Activated CD4-positive, alpha-beta T cell treated with anti-CD3 and anti-CD28 coated beads for 4 hours (primary cell): ENCODE measurements around the gene LRMDA.
"Not testable (repeated sequence)": the region's sequence is repeated elsewhere in the genome, so short reads cannot be mapped to it uniquely, and the experiment has no call there.

ENCODE experiments used
- DNase-seq, 2 donors: peaks; one replicate each; pipeline ENCODE4 v3.0.0-alpha.2; 2020

LRMDA gene

GRCh38 chr10:75761289-75761688 lies 329.9 kb downstream of the LRMDA start:
- no peak for DNase-seq

GRCh38 chr10:75762431-75762802 lies 331.0 kb downstream of the LRMDA start:
- DNase-seq: no peak

GRCh38 chr10:75763652-75764051 lies 332.2 kb downstream of the LRMDA start:
- no peak for DNase-seq

GRCh38 chr10:75764974-75765788 lies 333.8 kb downstream of the LRMDA start:
- DNase-seq: no peak

GRCh38 chr10:75765789-75766096 lies 334.3 kb downstream of the LRMDA start:
- DNase-seq: no peak

GRCh38 chr10:75766106-75766505 lies 334.7 kb downstream of the LRMDA start:
- no peak for DNase-seq

GRCh38 chr10:75766752-75767151 lies 335.3 kb downstream of the LRMDA start:
- DNase-seq: not testable (repeated sequence)

- no peak for DNase-seq
Measured at GRCh38 chr10:75770626-75771081, 339.2 kb downstream of the LRMDA start.

GRCh38 chr10:75771606-75772005 lies 340.2 kb downstream of the LRMDA start:
- no peak for DNase-seq

GRCh38 chr10:75772153-75772887 lies 340.9 kb downstream of the LRMDA start:
- no peak for DNase-seq

- DNase-seq: no peak
Measured at GRCh38 chr10:75773231-75773780, 341.9 kb downstream of the LRMDA start.

- no peak for DNase-seq
Measured at GRCh38 chr10:75773813-75774782, 342.7 kb downstream of the LRMDA start.

- DNase-seq: no peak
Measured at GRCh38 chr10:75774783-75775490, 343.5 kb downstream of the LRMDA start.

- DNase-seq: no peak
Measured at GRCh38 chr10:75776738-75777504, 345.5 kb downstream of the LRMDA start.

- DNase-seq: no peak
Measured at GRCh38 chr10:75778665-75779064, 347.2 kb downstream of the LRMDA start.

- DNase-seq: no peak
Measured at GRCh38 chr10:75779276-75779675, 347.9 kb downstream of the LRMDA start.

GRCh38 chr10:75782463-75783248 lies 351.2 kb downstream of the LRMDA start:
- no peak for DNase-seq

GRCh38 chr10:75788394-75789205 lies 357.2 kb downstream of the LRMDA start:
- DNase-seq: no peak

GRCh38 chr10:75793848-75794247 lies 362.4 kb downstream of the LRMDA start:
- no peak for DNase-seq

- DNase-seq: no peak
Measured at GRCh38 chr10:75801121-75801520, 369.7 kb downstream of the LRMDA start.
